H1 (cell line): ENCODE measurements around the gene USP16. TPM values are rescaled to one million over a fixed set of nuclear protein-coding genes. Genes with fewer than 3 reads are reported as not detected.

Source experiments
- BACH1 ChIP-seq: IDR thresholded peaks from 2 replicates; pipeline ENCODE4 v1.6.1; 2012; ENCODE audit warnings: low read length, improper control_type of control experiment
- GABPA ChIP-seq: IDR thresholded peaks from 2 replicates; pipeline ENCODE4 v1.6.1; 2011; ENCODE audit warnings: mild to moderate bottlenecking, low read length, moderate library complexity, borderline replicate concordance; ENCODE audit not compliant: insufficient read depth
- KDM1A ChIP-seq: fragments of 200-600, 300-600 bp; sonication (generic); IDR thresholded peaks from 2 replicates; pipeline ENCODE4 v1.7.1; 2016; ENCODE audit warnings: mild to moderate bottlenecking, low read length, borderline replicate concordance
- MAFK ChIP-seq: IDR thresholded peaks from 2 replicates; pipeline ENCODE4 v1.6.1; 2012; ENCODE audit warnings: low read depth, mild to moderate bottlenecking, improper control_type of control experiment, low read length
- POU5F1 ChIP-seq: IDR thresholded peaks from 2 replicates; pipeline ENCODE4 v1.6.1; 2011; ENCODE audit warnings: low read depth, mild to moderate bottlenecking, low read length, moderate library complexity
- RAD21 ChIP-seq, 2 experiments: IDR thresholded peaks in 1 of 2; conservative IDR thresholded peaks in 1 of 2; 2 replicates each; pipeline ENCODE4 v1.6.1; 2011; ENCODE audit warnings: low read depth in 2 of 2, low read length in 2 of 2, improper control_type of control experiment in 1 of 2, inconsistent platforms in 1 of 2, mild to moderate bottlenecking in 1 of 2, moderate library complexity in 1 of 2
- RBBP5 ChIP-seq: IDR thresholded peaks from 2 replicates; pipeline ENCODE4 v1.7.1; 2012; ENCODE audit warnings: low read depth, mild to moderate bottlenecking, inconsistent platforms, low read length, moderate library complexity, borderline replicate concordance
- RFX5 ChIP-seq: IDR thresholded peaks from 2 replicates; pipeline ENCODE4 v1.6.1; 2011; ENCODE audit warnings: low read depth, low read length, improper control_type of control experiment, borderline replicate concordance
- RNF2 ChIP-seq: fragments of 200-900, 300-1000 bp; sonication (generic); IDR thresholded peaks from 2 replicates; pipeline ENCODE4 v1.7.1; 2016; ENCODE audit warnings: borderline replicate concordance, low read depth, mild to moderate bottlenecking, antibody characterized with exemption, low read length; ENCODE audit not compliant: poor library complexity, severe bottlenecking; ENCODE audit errors: missing control alignments
- RXRA ChIP-seq: IDR thresholded peaks from 2 replicates; pipeline ENCODE4 v1.6.1; 2011; ENCODE audit warnings: low read depth, mild to moderate bottlenecking, low read length, moderate library complexity; ENCODE audit not compliant: insufficient read depth
- SIX5 ChIP-seq: IDR thresholded peaks from 2 replicates; pipeline ENCODE4 v1.6.1; 2011; ENCODE audit warnings: mild to moderate bottlenecking, low read depth, low read length
- USF2 ChIP-seq: IDR thresholded peaks from 2 replicates; pipeline ENCODE4 v1.6.1; 2011; ENCODE audit warnings: low read length, improper control_type of control experiment
- polyA plus RNA-seq, 7 experiments: library from polyadenylated mRNA; depleted of rRNA in 3 of 7; stranded (reverse) in 5 of 7; unstranded in 2 of 7; fragments of >200 nt in 5 of 7; fragments of 200-250 nt in 2 of 7; gene quantifications; 1 replicate in 5 of 7; 2 replicates in 1 of 7; 4 replicates in 1 of 7; pipeline versions ENCODE4 v1.2.1 to v1.2.3, GENCODE V29; 2011 to 2013; ENCODE audit warnings: missing spikeins in 2 of 7, mixed read lengths in 2 of 7
- total RNA-seq: library from RNA; stranded (reverse); fragmentation: NEBNext Ultra II Directional; extraction: Animal tissue kit (Norgen Biotek cat#: 25700); gene quantifications from 2 replicates; pipeline ENCODE4 v1.2.1, GENCODE V29; 2021

USP16 gene
- total and polyA plus RNA-seq, 2 of the 8 experiments (the other 6 are each of a cell fraction or from before 2014, with no cell fraction given): 3.4 to 19.1 TPM

DNA sequence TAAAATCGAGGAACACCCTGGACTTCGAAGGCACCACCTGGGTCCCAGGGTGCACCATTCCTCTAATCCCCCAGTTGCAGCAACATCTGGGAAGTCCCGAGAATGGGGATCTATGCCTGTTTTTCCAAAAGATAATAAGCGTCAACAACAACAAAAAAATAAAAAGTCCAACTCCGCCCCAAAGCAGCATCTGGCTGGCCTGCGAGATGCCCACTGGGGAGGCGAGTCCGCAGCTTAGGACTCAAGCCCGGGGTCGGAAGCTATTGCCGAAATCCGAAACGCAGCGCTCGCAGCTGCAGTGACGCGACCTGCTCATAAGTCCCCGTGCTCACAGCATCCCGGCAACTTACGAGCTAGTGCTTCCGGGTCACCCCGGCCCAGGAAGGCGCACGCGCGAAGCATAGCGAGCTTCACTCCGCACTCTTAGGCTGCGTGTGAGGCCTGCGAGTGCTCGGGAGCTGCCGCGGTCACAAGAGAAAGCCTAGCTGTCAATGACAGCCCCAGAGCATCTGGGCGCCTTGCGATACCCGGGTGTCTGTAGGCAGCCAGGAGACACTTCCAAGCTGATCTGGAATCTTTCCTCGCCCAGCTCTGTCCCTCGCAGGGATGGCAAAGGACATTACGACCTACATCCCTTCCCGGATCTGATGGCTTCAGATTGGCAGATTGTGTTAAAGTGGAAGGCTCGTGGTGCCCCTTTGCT, 21.9 kb upstream of the USP16 start (continued):
- TF ChIP-seq RBBP5 (peak; percentile 88; the same call in 1 of the 2 replicates), RNF2 (no peak), KDM1A (no peak), USF2 (0 out of 2 replicates have a peak, but pooled peaks have one; percentile 14), BACH1 (peak; percentile 56; the same call in 1 of the 2 replicates), SIX5 (no peak), RAD21 (IDR thresholded peaks at IDR 0.05 in 1 of 2, conservative IDR thresholded peaks at IDR 0.05 in 1 of 2; ENCODE audit: low read depth in 2 of 2, low read length in 2 of 2) (no peak), GABPA (peak; percentile 90; the same call in 1 of the 2 replicates), RXRA (no peak), POU5F1 (no peak), MAFK (no peak), RFX5 (no peak)
